Rectal smooth muscle tissue (tissue), 1 donor: ENCODE measurements around the gene BCL11A.

Experiments used
- H3K27ac ChIP-seq: one replicate; pipeline ENCODE4 v1.7.0; 2013; ENCODE audit warnings: low read depth, low read length, inconsistent platforms
- H3K27me3 ChIP-seq: one replicate; pipeline ENCODE4 v1.7.0; 2013; ENCODE audit warnings: low read length; ENCODE audit not compliant: control insufficient read depth, insufficient read depth
- H3K36me3 ChIP-seq: one replicate; pipeline ENCODE4 v1.7.0; 2013; ENCODE audit warnings: low read length; ENCODE audit not compliant: control insufficient read depth, insufficient read depth
- H3K4me1 ChIP-seq: one replicate; pipeline ENCODE4 v1.7.0; 2013; ENCODE audit warnings: low read length; ENCODE audit not compliant: control insufficient read depth, insufficient read depth
- H3K4me3 ChIP-seq: one replicate; pipeline ENCODE4 v1.7.0; 2013; ENCODE audit warnings: low read length
- H3K9ac ChIP-seq: one replicate; pipeline ENCODE4 v1.7.0; 2013; ENCODE audit warnings: low read length

Gene BCL11A

DNA sequence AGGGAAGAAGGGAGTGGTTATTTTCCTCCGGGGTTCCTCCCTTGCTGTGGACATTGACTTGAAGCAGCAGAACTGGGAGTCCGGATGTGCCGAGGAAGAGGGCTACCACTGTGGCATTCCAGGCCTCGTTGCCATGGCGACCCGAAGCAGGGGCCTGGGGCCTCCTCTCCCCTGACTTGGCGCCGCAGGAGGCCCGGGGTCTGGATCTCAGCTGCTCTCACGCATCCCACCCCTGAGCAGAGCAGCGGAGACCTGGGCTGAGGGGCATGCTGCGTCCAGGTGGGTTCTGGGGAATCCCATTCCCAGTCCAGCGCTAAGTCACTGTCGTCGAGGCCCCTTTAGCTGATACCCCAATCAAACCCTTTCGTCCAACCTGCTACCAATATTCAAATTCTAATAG, 100.2 kb downstream of the BCL11A start:
- Histone ChIP-seq H3K27me3 (no peaks in the 10 kb centered on the region), H3K4me1 (no peaks in the 10 kb centered on the region), H3K4me3 (no peak overlapping the region), H3K36me3 (no peaks in the 10 kb centered on the region), H3K9ac (no peak overlapping the region), H3K27ac (no peak overlapping the region)

- no peak overlapping the region for H3K27ac ChIP-seq
- no peaks in the 10 kb centered on the region for H3K36me3 ChIP-seq
- H3K4me1 ChIP-seq = no peaks in the 10 kb centered on the region
- H3K27me3 ChIP-seq = no peaks in the 10 kb centered on the region
- H3K4me3 ChIP-seq = no peak overlapping the region
- H3K9ac ChIP-seq = no peak overlapping the region
These were observed 103.0 kb downstream of the BCL11A start for GRCh38 chr2:60450488-60450887.

GRCh38 chr2:60447943-60448342, 105.5 kb downstream of the BCL11A start:
- Histone ChIP-seq H3K4me3 (no peak overlapping the region), H3K27ac (no peak overlapping the region), H3K27me3 (no peaks in the 10 kb centered on the region), H3K36me3 (no peaks in the 10 kb centered on the region), H3K9ac (no peak overlapping the region), H3K4me1 (no peaks in the 10 kb centered on the region)

DNA sequence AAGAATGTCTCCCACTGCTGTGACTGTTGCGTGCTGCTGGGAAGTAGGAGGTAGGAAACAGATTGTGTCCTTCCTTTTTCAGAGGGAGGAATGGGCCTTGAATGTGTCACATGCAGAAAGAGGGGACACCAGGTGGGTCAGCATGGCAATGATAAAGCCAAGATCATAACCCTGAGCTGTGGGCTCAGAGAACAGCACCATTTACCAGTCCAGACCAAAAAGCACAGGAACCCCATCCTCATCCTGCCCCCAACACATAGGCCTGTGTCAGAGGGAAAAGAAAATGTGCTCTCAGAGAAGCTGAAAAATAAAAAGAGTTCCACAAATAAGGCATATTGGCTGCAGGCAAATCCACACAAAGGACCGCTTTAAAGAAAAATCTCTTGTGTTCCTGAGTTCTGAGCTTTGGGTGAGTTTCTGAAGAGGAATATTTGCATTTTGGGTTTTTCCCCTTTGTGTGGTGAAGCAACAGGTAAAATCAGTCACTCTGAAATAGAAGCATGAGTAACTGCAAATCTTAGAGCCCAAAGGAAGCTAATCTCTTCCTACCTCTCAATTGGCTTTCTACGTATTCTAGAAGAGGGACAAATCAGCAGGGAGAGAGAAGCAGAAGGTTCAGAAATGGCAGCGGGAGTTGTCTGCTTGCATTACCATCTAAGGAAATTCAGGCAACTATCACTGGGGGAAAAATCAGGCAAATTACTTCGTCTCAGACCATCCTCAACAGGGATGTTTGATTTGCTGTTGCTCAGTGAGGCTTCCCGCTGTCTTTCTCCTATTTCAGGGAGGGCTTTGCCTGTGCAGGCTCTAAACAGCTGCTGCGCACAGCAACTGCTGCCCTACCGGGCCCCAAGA, 106.8 kb downstream of the BCL11A start:
- Histone ChIP-seq H3K4me3 (no peak overlapping the region), H3K9ac (no peak overlapping the region), H3K27me3 (no peaks in the 10 kb centered on the region), H3K36me3 (no peaks in the 10 kb centered on the region), H3K4me1 (no peaks in the 10 kb centered on the region), H3K27ac (no peak overlapping the region)

DNA sequence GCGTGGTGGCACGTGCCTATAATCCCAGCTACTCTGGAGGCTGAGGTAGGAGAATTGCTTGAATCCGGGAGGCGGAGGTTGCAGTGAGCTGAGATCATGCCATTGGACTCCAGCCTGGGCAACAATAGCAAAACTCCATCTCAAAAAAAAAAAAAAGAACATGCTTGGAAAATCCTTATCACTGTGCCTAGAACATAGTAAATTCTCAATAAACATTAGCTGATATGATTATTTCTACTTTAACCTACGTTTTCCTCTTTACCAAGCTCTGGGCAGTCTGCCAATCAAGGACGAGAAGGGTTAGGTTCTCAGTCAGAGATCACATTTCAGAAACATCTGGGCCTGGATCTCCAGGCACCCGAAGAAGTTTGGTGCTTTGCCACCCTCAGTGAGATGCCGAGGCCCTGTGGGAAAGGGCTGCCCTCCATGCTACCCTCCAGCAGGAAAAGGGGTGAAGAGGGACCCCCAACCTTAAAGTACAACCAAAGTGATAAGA, 107.7 kb downstream of the BCL11A start:
- H3K36me3 ChIP-seq = no peaks in the 10 kb centered on the region
- H3K9ac ChIP-seq = no peak overlapping the region
- H3K4me3 ChIP-seq = no peak overlapping the region
- no peak overlapping the region for H3K27ac ChIP-seq
- no peaks in the 10 kb centered on the region for H3K27me3 ChIP-seq
- H3K4me1 ChIP-seq = no peaks in the 10 kb centered on the region

- Histone ChIP-seq H3K9ac (no peak overlapping the region), H3K4me3 (no peak overlapping the region), H3K4me1 (no peaks in the 10 kb centered on the region), H3K36me3 (no peaks in the 10 kb centered on the region), H3K27ac (no peak overlapping the region), H3K27me3 (no peaks in the 10 kb centered on the region)
These were observed 110.8 kb downstream of the BCL11A start for GRCh38 chr2:60442608-60443007.

DNA sequence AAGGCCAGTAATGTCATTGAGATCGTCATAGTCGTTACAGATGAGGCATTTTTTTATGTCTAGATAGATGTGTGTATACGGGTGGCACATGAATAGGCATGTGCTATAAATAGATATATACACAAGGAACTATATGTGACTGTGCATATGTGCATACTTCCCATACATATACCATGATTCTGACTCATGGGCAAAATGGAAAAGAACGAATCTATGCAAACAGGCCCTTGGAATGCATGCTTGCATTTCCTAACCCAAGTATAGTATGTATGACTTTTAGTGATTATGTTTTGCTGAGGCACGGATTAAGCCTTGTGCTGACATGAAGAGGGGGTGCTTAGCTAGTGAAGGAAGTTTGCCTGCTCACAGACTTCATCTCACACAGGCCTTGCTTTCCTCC, 111.7 kb downstream of the BCL11A start:
- Histone ChIP-seq H3K4me1 (no peaks in the 10 kb centered on the region), H3K27me3 (no peaks in the 10 kb centered on the region), H3K9ac (no peak overlapping the region), H3K27ac (no peak overlapping the region), H3K4me3 (no peak overlapping the region), H3K36me3 (no peaks in the 10 kb centered on the region)

GRCh38 chr2:60440767-60441163, 112.7 kb downstream of the BCL11A start:
- no peaks in the 10 kb centered on the region for H3K4me1 ChIP-seq
- no peak overlapping the region for H3K27ac ChIP-seq
- H3K36me3 ChIP-seq = no peaks in the 10 kb centered on the region
- H3K4me3 ChIP-seq = no peak overlapping the region
- no peaks in the 10 kb centered on the region for H3K27me3 ChIP-seq
- no peak overlapping the region for H3K9ac ChIP-seq

DNA sequence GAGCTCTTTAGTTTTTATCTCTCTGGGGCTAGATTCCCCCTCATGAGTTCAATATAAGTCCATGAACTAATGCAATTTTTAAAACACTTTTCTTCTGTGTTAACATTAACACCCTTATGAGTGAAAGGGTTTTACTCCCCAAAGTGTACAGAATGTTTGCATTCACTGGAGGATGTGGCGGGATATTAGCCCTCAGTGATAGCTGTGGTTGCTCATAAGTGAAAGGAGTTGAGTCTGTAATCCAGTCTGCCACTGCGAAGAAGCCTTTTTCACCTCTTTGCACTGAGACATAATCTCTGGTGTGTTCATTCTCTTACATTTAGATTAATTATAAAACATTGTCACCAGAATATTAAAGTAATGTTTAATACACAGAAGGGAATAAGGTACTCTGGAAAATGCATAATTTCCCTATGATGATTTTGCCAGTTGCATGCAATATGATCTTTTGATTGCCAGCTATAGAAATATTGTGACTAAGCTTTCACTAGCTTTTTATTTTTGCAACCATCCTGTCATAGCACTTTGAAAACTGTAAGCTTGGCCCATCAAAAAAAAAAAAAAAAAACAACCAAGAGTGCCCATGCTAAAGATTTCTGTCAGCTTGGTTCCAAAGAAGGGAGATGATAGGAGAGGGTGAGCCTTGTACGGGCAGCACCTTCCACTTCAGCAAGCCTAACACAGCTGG, 113.2 kb downstream of the BCL11A start:
- H3K9ac ChIP-seq = no peak overlapping the region
- H3K36me3 ChIP-seq = no peaks in the 10 kb centered on the region
- no peaks in the 10 kb centered on the region for H3K4me1 ChIP-seq
- no peak overlapping the region for H3K27ac ChIP-seq
- no peak overlapping the region for H3K4me3 ChIP-seq
- H3K27me3 ChIP-seq = no peaks in the 10 kb centered on the region

DNA sequence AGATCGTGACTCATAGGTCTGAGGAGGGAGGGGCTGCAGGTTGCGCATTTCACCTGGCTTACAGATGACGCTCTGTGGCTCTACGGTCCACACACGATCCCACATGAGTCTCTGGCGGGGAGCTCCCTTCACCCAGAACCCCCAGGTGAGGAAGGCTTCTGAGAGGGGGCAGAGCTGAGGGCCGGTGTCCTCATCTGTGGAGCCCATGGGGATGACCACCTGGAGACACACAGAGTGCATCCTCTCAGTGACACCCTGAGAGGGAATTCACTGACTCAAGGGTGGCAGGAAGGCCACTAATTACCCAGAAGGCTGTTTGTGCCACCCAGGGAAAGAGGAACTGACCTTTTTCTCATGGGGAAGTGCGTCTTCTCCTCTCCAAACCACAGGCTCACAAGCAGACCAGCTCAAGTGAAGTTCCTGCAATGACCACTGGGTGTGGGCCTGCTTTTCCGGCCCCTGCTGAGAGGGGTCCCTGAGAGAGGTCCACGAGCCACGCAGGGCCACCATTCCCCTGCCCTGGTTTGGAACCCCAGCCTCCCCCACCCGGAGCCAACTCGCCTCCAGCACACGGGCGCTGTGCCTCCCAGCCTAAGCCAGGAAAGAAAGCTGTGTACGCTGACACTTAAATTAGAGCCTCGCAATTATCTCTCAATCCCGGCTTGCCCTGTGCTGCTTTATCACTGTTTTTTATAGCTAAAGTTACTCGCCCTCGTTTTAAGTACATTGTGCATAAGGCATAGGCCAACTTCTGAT, 114.1 kb downstream of the BCL11A start:
- H3K4me3 ChIP-seq = no peak overlapping the region
- no peak overlapping the region for H3K9ac ChIP-seq
- no peak overlapping the region for H3K27ac ChIP-seq

GRCh38 chr2:60438653-60439052, 114.8 kb downstream of the BCL11A start:
- no peak overlapping the region for H3K27ac ChIP-seq
- no peaks in the 10 kb centered on the region for H3K27me3 ChIP-seq
- H3K36me3 ChIP-seq = no peaks in the 10 kb centered on the region
- no peak overlapping the region for H3K9ac ChIP-seq
- no peaks in the 10 kb centered on the region for H3K4me1 ChIP-seq
- no peak overlapping the region for H3K4me3 ChIP-seq

More for the DNA sequence above, 114.1 kb downstream of the BCL11A start:
- Histone ChIP-seq H3K27me3 (no peaks in the 10 kb centered on the region), H3K4me1 (no peaks in the 10 kb centered on the region), H3K36me3 (no peaks in the 10 kb centered on the region)

- H3K4me1 ChIP-seq = no peaks in the 10 kb centered on the region
- no peaks in the 10 kb centered on the region for H3K36me3 ChIP-seq
- H3K4me3 ChIP-seq = no peak overlapping the region
- no peak overlapping the region for H3K9ac ChIP-seq
- H3K27ac ChIP-seq = no peak overlapping the region
- no peaks in the 10 kb centered on the region for H3K27me3 ChIP-seq
These were observed 115.3 kb downstream of the BCL11A start for GRCh38 chr2:60438131-60438530.
